Measurements from ENCODE around the gene FBXO46. TPM values are rescaled to one million over a fixed set of nuclear protein-coding genes. Genes with fewer than 3 reads are reported as not detected.

FBXO46 gene
- total and polyA plus RNA-seq, 4 donors, result 1.2 to 4.5 (median 3.6) TPM

GRCh38 chr19:45763691-45764294 lies 33.1 kb upstream of the FBXO46 start:
- no peak overlapping the region for H3K27ac ChIP-seq (ENCODE audit: low read depth in 1 of 2, low read length in 2 of 2)
- WGBS, result 55% methylated on average over 27 of the region's 27 CpGs

DNA sequence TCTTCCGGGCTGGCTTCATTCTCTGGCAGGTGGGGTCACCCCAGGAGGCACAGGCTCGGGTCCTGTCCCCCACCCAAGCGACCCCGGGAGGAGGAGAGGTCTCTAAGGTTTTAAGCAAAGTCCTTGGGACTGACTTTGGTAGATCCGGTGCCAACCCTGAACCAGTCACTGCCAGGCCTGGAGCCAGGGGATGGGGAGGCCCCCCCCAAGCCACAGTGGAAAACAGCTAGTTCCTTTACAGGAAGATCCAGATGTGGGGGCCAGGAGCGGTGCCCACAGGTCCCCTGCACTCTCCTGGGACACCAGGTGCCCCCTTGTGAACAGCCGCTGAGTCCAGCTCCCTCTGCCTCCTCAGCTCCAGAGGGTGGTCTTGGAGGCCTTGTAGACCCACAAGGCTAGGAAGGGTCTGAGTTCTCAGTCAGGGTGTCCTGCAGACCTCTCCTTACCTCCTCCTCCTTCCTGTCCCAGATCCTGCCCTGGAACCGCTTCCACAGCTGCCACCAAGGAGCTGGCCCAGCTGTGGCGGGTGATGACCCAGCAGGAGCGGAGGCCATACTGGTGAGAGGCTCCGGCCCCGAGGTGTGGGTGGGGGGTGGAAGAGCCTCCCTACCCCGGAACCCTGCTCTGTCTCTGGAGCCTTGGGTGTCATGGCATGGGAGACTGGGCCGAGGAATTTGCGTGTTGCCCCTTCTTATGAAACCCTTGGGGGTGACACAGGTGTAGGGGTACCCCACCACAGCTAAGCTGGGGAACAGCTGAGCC lies 32.4 kb upstream of the FBXO46 start:
- no peak for TF ChIP-seq GABPA (IDR thresholded peaks at IDR 0.05 in 1 of 2, conservative IDR thresholded peaks at IDR 0.05 in 1 of 2)
- no peak for TF ChIP-seq HNF4A (conservative IDR thresholded peaks at IDR 0.05)
- TF ChIP-seq RXRA (IDR thresholded peaks at IDR 0.05), result no peak
- TF ChIP-seq RAD21 (IDR thresholded peaks at IDR 0.05), result no peak
- TF ChIP-seq ZBTB33 (IDR thresholded peaks at IDR 0.05), result no peak
- no peak for TF ChIP-seq NR2F2 (IDR thresholded peaks at IDR 0.05)
- no peaks in the 10 kb centered on the region for H3K9me3 ChIP-seq (ENCODE audit: control insufficient read depth in 4 of 4, low read length in 3 of 4)
- no peak for DNase-seq (ENCODE audit: low spot score)
- 92% methylated on average over 15 of the region's 15 CpGs for WGBS
- H3K9ac ChIP-seq (ENCODE audit: low read depth in 1 of 2, low read length in 2 of 2), result no peak overlapping the region
- peaks cover 0 to 2% (median 0%) of the 10 kb centered on the region in 4 donors for H3K36me3 ChIP-seq (ENCODE audit: control insufficient read depth in 4 of 4, insufficient read depth in 3 of 4, low read depth in 1 of 4, low read length in 3 of 4)
- H3K4me1 ChIP-seq (ENCODE audit: control insufficient read depth in 4 of 4, insufficient read depth in 4 of 4, low read length in 3 of 4), result peaks cover 3 to 24% (median 6%) of the 10 kb centered on the region in 4 donors
- no peak overlapping the region for H3K27ac ChIP-seq (ENCODE audit: low read depth in 1 of 2, low read length in 2 of 2)
- H3K27me3 ChIP-seq (ENCODE audit: control insufficient read depth in 4 of 4, insufficient read depth in 4 of 4, low read length in 3 of 4), result no peaks in the 10 kb centered on the region
- H3K4me3 ChIP-seq (ENCODE audit: low read depth in 1 of 3, low read length in 3 of 3), result no peak overlapping the region

More at GRCh38 chr19:45763691-45764294, 33.1 kb upstream of the FBXO46 start:
- TF ChIP-seq, protein P1, sequence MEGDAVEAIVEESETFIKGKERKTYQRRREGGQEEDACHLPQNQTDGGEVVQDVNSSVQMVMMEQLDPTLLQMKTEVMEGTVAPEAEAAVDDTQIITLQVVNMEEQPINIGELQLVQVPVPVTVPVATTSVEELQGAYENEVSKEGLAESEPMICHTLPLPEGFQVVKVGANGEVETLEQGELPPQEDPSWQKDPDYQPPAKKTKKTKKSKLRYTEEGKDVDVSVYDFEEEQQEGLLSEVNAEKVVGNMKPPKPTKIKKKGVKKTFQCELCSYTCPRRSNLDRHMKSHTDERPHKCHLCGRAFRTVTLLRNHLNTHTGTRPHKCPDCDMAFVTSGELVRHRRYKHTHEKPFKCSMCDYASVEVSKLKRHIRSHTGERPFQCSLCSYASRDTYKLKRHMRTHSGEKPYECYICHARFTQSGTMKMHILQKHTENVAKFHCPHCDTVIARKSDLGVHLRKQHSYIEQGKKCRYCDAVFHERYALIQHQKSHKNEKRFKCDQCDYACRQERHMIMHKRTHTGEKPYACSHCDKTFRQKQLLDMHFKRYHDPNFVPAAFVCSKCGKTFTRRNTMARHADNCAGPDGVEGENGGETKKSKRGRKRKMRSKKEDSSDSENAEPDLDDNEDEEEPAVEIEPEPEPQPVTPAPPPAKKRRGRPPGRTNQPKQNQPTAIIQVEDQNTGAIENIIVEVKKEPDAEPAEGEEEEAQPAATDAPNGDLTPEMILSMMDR (IDR thresholded peaks at IDR 0.05; ENCODE audit: low read depth, low read length, missing input control), result no peak
- Histone ChIP-seq H3K9ac (ENCODE audit: low read depth in 1 of 2, low read length in 2 of 2) (no peak overlapping the region), H3K4me3 (ENCODE audit: low read depth in 1 of 3, low read length in 3 of 3) (no peak overlapping the region), H3K27me3 (ENCODE audit: control insufficient read depth in 4 of 4, insufficient read depth in 4 of 4, low read length in 3 of 4) (no peaks in the 10 kb centered on the region), H3K36me3 (ENCODE audit: control insufficient read depth in 4 of 4, insufficient read depth in 3 of 4, low read depth in 1 of 4, low read length in 3 of 4) (peaks cover 0 to 2% (median 0%) of the 10 kb centered on the region in 4 donors), H3K4me1 (ENCODE audit: control insufficient read depth in 4 of 4, insufficient read depth in 4 of 4, low read length in 3 of 4) (peaks cover 3 to 24% (median 6%) of the 10 kb centered on the region in 4 donors), H3K9me3 (ENCODE audit: control insufficient read depth in 4 of 4, low read length in 3 of 4) (no peaks in the 10 kb centered on the region)
- DNase-seq (ENCODE audit: low spot score), result no peak

- no peak for TF ChIP-seq TAF1 (conservative IDR thresholded peaks at IDR 0.05)
- TF ChIP-seq FOXA2 (IDR thresholded peaks at IDR 0.05), result no peak
- TF ChIP-seq ZBTB33 (IDR thresholded peaks at IDR 0.05), result no peak
- TF ChIP-seq YY1 (IDR thresholded peaks at IDR 0.05), result no peak
- no peak for TF ChIP-seq RAD21 (IDR thresholded peaks at IDR 0.05)
- TF ChIP-seq, protein P2, sequence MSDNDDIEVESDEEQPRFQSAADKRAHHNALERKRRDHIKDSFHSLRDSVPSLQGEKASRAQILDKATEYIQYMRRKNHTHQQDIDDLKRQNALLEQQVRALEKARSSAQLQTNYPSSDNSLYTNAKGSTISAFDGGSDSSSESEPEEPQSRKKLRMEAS (IDR thresholded peaks at IDR 0.05), result no peak
- TF ChIP-seq EGR1 (IDR thresholded peaks at IDR 0.05; ENCODE audit: low read depth in 2 of 2), result no peak
- no peak for TF ChIP-seq NR2F2 (IDR thresholded peaks at IDR 0.05)
- peaks cover 0 to 2% (median 0%) of the 10 kb centered on the region in 4 donors for H3K36me3 ChIP-seq (ENCODE audit: control insufficient read depth in 4 of 4, insufficient read depth in 3 of 4, low read depth in 1 of 4, low read length in 3 of 4)
- no peak overlapping the region for H3K9ac ChIP-seq (ENCODE audit: low read depth in 1 of 2, low read length in 2 of 2)
- H3K4me3 ChIP-seq (ENCODE audit: low read depth in 1 of 3, low read length in 3 of 3), result no peak overlapping the region
- DNase-seq (ENCODE audit: low spot score), result no peak
- H3K27me3 ChIP-seq (ENCODE audit: control insufficient read depth in 4 of 4, insufficient read depth in 4 of 4, low read length in 3 of 4), result no peaks in the 10 kb centered on the region
- H3K4me1 ChIP-seq (ENCODE audit: control insufficient read depth in 4 of 4, insufficient read depth in 4 of 4, low read length in 3 of 4), result peaks cover under 1 to 12% (median 2%) of the 10 kb centered on the region in 4 donors
- no peak overlapping the region for H3K27ac ChIP-seq (ENCODE audit: low read depth in 1 of 2, low read length in 2 of 2)
- H3K9me3 ChIP-seq (ENCODE audit: control insufficient read depth in 4 of 4, low read length in 3 of 4), result no peaks in the 10 kb centered on the region
- WGBS, result 88% methylated on average over 17 of the region's 17 CpGs
Observed at GRCh38 chr19:45761714-45762113, 31.0 kb upstream of the FBXO46 start.

All from liver (tissue), 9 donors.